ENCODE measurements around the gene POLR1A. TPM values are rescaled to one million over a fixed set of nuclear protein-coding genes. Genes with fewer than 3 reads are reported as not detected.

POLR1A gene
- total RNA-seq, 2 donors from 2014 or later = 17.8 to 33.4 TPM

- intact Hi-C loops (cut with DNase I) = no loop called here
- ATAC-seq (peak; percentile 95 to 98), DNase-seq (peak; percentile 92)
Observed at GRCh38 chr2:86028766-86029381, 76.8 kb downstream of the POLR1A start.

- intact Hi-C loops (cut with DNase I) = no loop called here
- ATAC-seq (peak; percentile 19 to 20), DNase-seq (peak; percentile 25)
Observed at GRCh38 chr2:86027922-86028765, 77.5 kb downstream of the POLR1A start.

- ATAC-seq (no peak), DNase-seq (peak; percentile 26)
- intact Hi-C loops (cut with DNase I) = no loop called here
Observed at GRCh38 chr2:86027196-86027921, 78.3 kb downstream of the POLR1A start.

GRCh38 chr2:86026744-86027065, 79.0 kb downstream of the POLR1A start:
- intact Hi-C loops (cut with DNase I) = no loop called here
- ATAC-seq = no peak
- peak; percentile 13 for DNase-seq

GRCh38 chr2:86025976-86026743, 79.5 kb downstream of the POLR1A start:
- DNase-seq (peak; percentile 8), ATAC-seq (no peak)
- intact Hi-C loops (cut with DNase I) = no loop called here

GRCh38 chr2:86025229-86025820, 80.4 kb downstream of the POLR1A start:
- DNase-seq = peak; percentile 12
- no peak for ATAC-seq

GRCh38 chr2:86023366-86023712, 82.3 kb downstream of the POLR1A start:
- intact Hi-C loops (cut with DNase I) = no loop called here
- DNase-seq (no peak), ATAC-seq (no peak)

More at GRCh38 chr2:86025229-86025820, 80.4 kb downstream of the POLR1A start:
- intact Hi-C loops (cut with DNase I) = no loop called here

- intact Hi-C loops (cut with DNase I) = no loop called here
- DNase-seq (no peak), ATAC-seq (no peak)
Observed at GRCh38 chr2:86022661-86023365, 82.9 kb downstream of the POLR1A start.

- intact Hi-C loops (cut with DNase I) = no loop called here
Observed at GRCh38 chr2:86021396-86022378, 84.0 kb downstream of the POLR1A start.

GRCh38 chr2:86020984-86021383, 84.7 kb downstream of the POLR1A start:
- peak; percentile 72 to 84 for ATAC-seq
- intact Hi-C loops (cut with DNase I) = no loop called here
- DNase-seq = peak; percentile 76

More at GRCh38 chr2:86021396-86022378, 84.0 kb downstream of the POLR1A start:
- no peak for DNase-seq
- peak; percentile 6 to 7 for ATAC-seq

GRCh38 chr2:86019121-86019520, 86.6 kb downstream of the POLR1A start:
- DNase-seq = no peak
- ATAC-seq = no peak
- intact Hi-C loops (cut with DNase I) = no loop called here

- no peak for DNase-seq
- ATAC-seq = peak in 1 of 2 donors; percentile 36
Observed at GRCh38 chr2:86017901-86018896, 87.5 kb downstream of the POLR1A start.

GRCh38 chr2:86016581-86016980, 89.1 kb downstream of the POLR1A start:
- ATAC-seq (no peak), DNase-seq (no peak)
- intact Hi-C loops (cut with DNase I) = no loop called here

More at GRCh38 chr2:86017901-86018896, 87.5 kb downstream of the POLR1A start:
- intact Hi-C loops (cut with DNase I) = no loop called here

- no peak for ATAC-seq
- intact Hi-C loops (cut with DNase I) = no loop called here
- no peak for DNase-seq
Observed at GRCh38 chr2:86015699-86016098, 90.0 kb downstream of the POLR1A start.

- intact Hi-C loops (cut with DNase I) = no loop called here
- ATAC-seq (no peak), DNase-seq (no peak)
Observed at GRCh38 chr2:86015006-86015405, 90.7 kb downstream of the POLR1A start.

GRCh38 chr2:86014493-86014892, 91.2 kb downstream of the POLR1A start:
- ATAC-seq (no peak), DNase-seq (no peak)
- intact Hi-C loops (cut with DNase I) = no loop called here
